Suppressor macrophage treated with lipopolysaccharide for 1 hour (primary cell): ENCODE results near the gene NGF.
A peak's percentile ranks its signal among the peaks of the same experiment; 100 is the strongest.

Experiments
- DNase-seq, 3 donors: peaks; one replicate each; pipeline ENCODE4 v3.0.0-alpha.2; 2020 to 2022

NGF gene

GRCh38 chr1:115275216-115275615 lies 62.8 kb downstream of the NGF start:
- DNase-seq: peak in 2 of 3 donors; percentile 33 to 42

GRCh38 chr1:115274467-115274866 lies 63.6 kb downstream of the NGF start:
- DNase-seq: no peak

- DNase-seq: peak in 2 of 3 donors; percentile 17 to 21
Observed at GRCh38 chr1:115266729-115267421, 71.2 kb downstream of the NGF start.

GRCh38 chr1:115265099-115265498 lies 73.0 kb downstream of the NGF start:
- no peak for DNase-seq

- DNase-seq: no peak
Observed at GRCh38 chr1:115262886-115263285, 75.2 kb downstream of the NGF start.

GRCh38 chr1:115261496-115261895 lies 76.6 kb downstream of the NGF start:
- DNase-seq: no peak

GRCh38 chr1:115258302-115258866 lies 79.7 kb downstream of the NGF start:
- peak in 1 of 3 donors; percentile 6 for DNase-seq

GRCh38 chr1:115257591-115257990 lies 80.5 kb downstream of the NGF start:
- DNase-seq: no peak

- DNase-seq: no peak
Observed at GRCh38 chr1:115255154-115255553, 82.9 kb downstream of the NGF start.

- no peak for DNase-seq
Observed at GRCh38 chr1:115252585-115252984, 85.5 kb downstream of the NGF start.

GRCh38 chr1:115251856-115252255 lies 86.2 kb downstream of the NGF start:
- no peak for DNase-seq

GRCh38 chr1:115251340-115251748 lies 86.7 kb downstream of the NGF start:
- no peak for DNase-seq

GRCh38 chr1:115246526-115246925 lies 91.5 kb downstream of the NGF start:
- DNase-seq: no peak

- no peak for DNase-seq
Observed at GRCh38 chr1:115245227-115245626, 92.8 kb downstream of the NGF start.

- no peak for DNase-seq
Observed at GRCh38 chr1:115242543-115242942, 95.5 kb downstream of the NGF start.

- no peak for DNase-seq
Observed at GRCh38 chr1:115241309-115241708, 96.7 kb downstream of the NGF start.

- no peak for DNase-seq
Observed at GRCh38 chr1:115240297-115240696, 97.8 kb downstream of the NGF start.

- no peak for DNase-seq
Observed at GRCh38 chr1:115239426-115239825, 98.6 kb downstream of the NGF start.

- DNase-seq: no peak
Observed at GRCh38 chr1:115239148-115239422, 99.0 kb downstream of the NGF start.

- no peak for DNase-seq
Observed at GRCh38 chr1:115238336-115239147, 99.5 kb downstream of the NGF start.

GRCh38 chr1:115237507-115237906 lies 100.5 kb downstream of the NGF start:
- DNase-seq: no peak

GRCh38 chr1:115237023-115237422 lies 101.0 kb downstream of the NGF start:
- DNase-seq: no peak
